ENCODE results near the gene KRT31.

Gene KRT31

DNA sequence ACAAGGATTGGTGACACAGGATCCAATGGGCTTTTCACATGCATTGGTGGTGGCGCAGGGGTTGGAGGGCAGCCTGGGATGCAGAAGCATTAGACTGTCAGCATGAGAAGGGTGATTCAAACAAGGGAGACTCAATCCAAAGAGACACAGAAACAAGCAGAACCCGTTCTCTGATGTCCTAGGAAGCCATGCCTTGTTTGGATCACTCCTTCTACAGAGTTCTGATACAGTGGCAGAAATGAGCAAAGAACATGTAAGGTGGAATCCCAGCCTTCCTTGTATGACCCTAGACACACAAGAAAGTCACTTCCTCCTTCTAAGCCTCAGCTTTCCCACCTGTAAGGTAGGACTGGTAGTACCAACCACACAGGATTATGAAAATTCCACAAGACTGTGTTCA is 33.5 kb downstream of the KRT31 start:
- Histone ChIP-seq H3K4me1 (ENCODE audit: low read length) (no peaks in the 10 kb centered on the region), H4K20me1 (ENCODE audit: insufficient read depth, low read length) (no peaks in the 10 kb centered on the region), H3K4me2 (ENCODE audit: low read length) (no peak overlapping the region), H3K9ac (ENCODE audit: low read length) (no peak overlapping the region), H3K36me3 (replicated peaks; ENCODE audit: low read depth, low read length) (no peaks in the 10 kb centered on the region), H2AFZ (ENCODE audit: low read depth, low read length) (no peak overlapping the region), H3K9me3 (ENCODE audit: insufficient read depth, low read length) (no peaks in the 10 kb centered on the region), H3K79me2 (ENCODE audit: low read length) (no peaks in the 10 kb centered on the region), H3K4me3 (ENCODE audit: low read length) (no peak overlapping the region), H3K27ac (ENCODE audit: low read length) (no peak overlapping the region), H3K27me3 (ENCODE audit: low read depth, low read length) (peaks cover 4% of the 10 kb centered on the region; the same call in 1 of the 2 replicates)
- TF ChIP-seq, protein P1, sequence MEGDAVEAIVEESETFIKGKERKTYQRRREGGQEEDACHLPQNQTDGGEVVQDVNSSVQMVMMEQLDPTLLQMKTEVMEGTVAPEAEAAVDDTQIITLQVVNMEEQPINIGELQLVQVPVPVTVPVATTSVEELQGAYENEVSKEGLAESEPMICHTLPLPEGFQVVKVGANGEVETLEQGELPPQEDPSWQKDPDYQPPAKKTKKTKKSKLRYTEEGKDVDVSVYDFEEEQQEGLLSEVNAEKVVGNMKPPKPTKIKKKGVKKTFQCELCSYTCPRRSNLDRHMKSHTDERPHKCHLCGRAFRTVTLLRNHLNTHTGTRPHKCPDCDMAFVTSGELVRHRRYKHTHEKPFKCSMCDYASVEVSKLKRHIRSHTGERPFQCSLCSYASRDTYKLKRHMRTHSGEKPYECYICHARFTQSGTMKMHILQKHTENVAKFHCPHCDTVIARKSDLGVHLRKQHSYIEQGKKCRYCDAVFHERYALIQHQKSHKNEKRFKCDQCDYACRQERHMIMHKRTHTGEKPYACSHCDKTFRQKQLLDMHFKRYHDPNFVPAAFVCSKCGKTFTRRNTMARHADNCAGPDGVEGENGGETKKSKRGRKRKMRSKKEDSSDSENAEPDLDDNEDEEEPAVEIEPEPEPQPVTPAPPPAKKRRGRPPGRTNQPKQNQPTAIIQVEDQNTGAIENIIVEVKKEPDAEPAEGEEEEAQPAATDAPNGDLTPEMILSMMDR (IDR thresholded peaks at IDR 0.05; ENCODE audit: low read depth, low read length), result no peak
- TF ChIP-seq EZH2phosphoT487 (IDR thresholded peaks at IDR 0.05; ENCODE audit: low read depth), result no peak

DNA sequence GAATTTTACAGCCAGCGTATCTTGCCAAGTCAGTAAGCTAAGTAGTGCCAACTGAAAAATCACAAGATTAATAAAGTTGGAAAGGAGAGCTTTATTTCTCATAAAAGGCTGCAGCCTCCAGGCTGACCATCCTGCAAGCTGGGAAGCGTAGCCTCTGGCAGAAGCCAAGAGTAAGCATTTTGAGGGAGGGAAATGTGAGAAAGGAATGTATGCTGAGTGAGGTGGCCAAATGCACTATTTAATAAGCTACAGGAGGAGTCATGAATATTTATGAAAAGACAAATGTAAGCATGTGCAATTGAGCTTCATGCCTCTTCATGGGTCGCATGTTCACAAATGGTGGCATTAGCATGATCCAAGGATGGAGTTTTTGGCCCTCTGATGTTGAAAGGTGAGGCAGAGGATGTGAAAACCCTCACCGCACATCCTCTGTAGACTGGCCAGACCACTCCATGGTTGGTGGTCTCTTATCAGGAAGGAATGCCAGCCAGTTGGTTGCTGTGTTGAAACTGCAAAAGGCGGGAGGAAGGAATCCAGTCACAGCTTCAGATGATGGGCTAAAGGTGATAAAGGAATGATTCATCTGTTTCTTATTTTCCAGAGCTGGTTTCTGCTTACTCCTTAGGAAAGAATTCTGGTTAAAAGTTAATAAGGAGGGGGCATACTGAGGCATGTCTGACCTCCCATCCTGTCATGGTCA is 37.0 kb downstream of the KRT31 start:
- H2AFZ ChIP-seq (ENCODE audit: low read depth, low read length), result no peak overlapping the region
- H3K27ac ChIP-seq (ENCODE audit: low read length), result no peak overlapping the region

GRCh38 chr17:41354536-41354935 is 42.9 kb downstream of the KRT31 start:
- TF ChIP-seq, protein P1 (IDR thresholded peaks at IDR 0.05; ENCODE audit: low read depth, low read length), result no peak
- TF ChIP-seq EZH2phosphoT487 (IDR thresholded peaks at IDR 0.05; ENCODE audit: low read depth), result no peak
- no peak overlapping the region for H3K9ac ChIP-seq (ENCODE audit: low read length)
- no peak overlapping the region for H2AFZ ChIP-seq (ENCODE audit: low read depth, low read length)
- H3K4me3 ChIP-seq (ENCODE audit: low read length), result no peak overlapping the region
- no peaks in the 10 kb centered on the region for H3K36me3 ChIP-seq (replicated peaks; ENCODE audit: low read depth, low read length)
- no peak overlapping the region for H3K4me2 ChIP-seq (ENCODE audit: low read length)
- no peaks in the 10 kb centered on the region for H3K9me3 ChIP-seq (ENCODE audit: insufficient read depth, low read length)
- no peaks in the 10 kb centered on the region for H4K20me1 ChIP-seq (ENCODE audit: insufficient read depth, low read length)
- peaks cover 11% of the 10 kb centered on the region; the same call in 1 of the 2 replicates for H3K27me3 ChIP-seq (ENCODE audit: low read depth, low read length)
- H3K4me1 ChIP-seq (ENCODE audit: low read length), result no peaks in the 10 kb centered on the region
- no peaks in the 10 kb centered on the region for H3K79me2 ChIP-seq (ENCODE audit: low read length)
- no peak overlapping the region for H3K27ac ChIP-seq (ENCODE audit: low read length)

More for the DNA sequence above, 37.0 kb downstream of the KRT31 start:
- Histone ChIP-seq H3K36me3 (replicated peaks; ENCODE audit: low read depth, low read length) (no peaks in the 10 kb centered on the region), H3K4me1 (ENCODE audit: low read length) (no peaks in the 10 kb centered on the region), H3K79me2 (ENCODE audit: low read length) (no peaks in the 10 kb centered on the region), H3K9me3 (ENCODE audit: insufficient read depth, low read length) (no peaks in the 10 kb centered on the region), H3K27me3 (ENCODE audit: low read depth, low read length) (peaks cover 9% of the 10 kb centered on the region; the same call in 1 of the 2 replicates), H3K4me2 (ENCODE audit: low read length) (no peak overlapping the region), H3K4me3 (ENCODE audit: low read length) (no peak overlapping the region), H4K20me1 (ENCODE audit: insufficient read depth, low read length) (no peaks in the 10 kb centered on the region), H3K9ac (ENCODE audit: low read length) (no peak overlapping the region)
- TF ChIP-seq EZH2phosphoT487 (IDR thresholded peaks at IDR 0.05; ENCODE audit: low read depth), result no peak
- TF ChIP-seq, protein P1 (IDR thresholded peaks at IDR 0.05; ENCODE audit: low read depth, low read length), result no peak

GRCh38 chr17:41352597-41353366 is 44.6 kb downstream of the KRT31 start:
- Histone ChIP-seq H3K4me1 (ENCODE audit: low read length) (no peaks in the 10 kb centered on the region), H3K4me2 (ENCODE audit: low read length) (no peak overlapping the region), H3K36me3 (replicated peaks; ENCODE audit: low read depth, low read length) (no peaks in the 10 kb centered on the region), H4K20me1 (ENCODE audit: insufficient read depth, low read length) (no peaks in the 10 kb centered on the region), H3K9me3 (ENCODE audit: insufficient read depth, low read length) (no peaks in the 10 kb centered on the region), H3K9ac (ENCODE audit: low read length) (no peak overlapping the region), H3K27me3 (ENCODE audit: low read depth, low read length) (peaks cover 11% of the 10 kb centered on the region; the same call in 1 of the 2 replicates), H3K27ac (ENCODE audit: low read length) (no peak overlapping the region), H2AFZ (ENCODE audit: low read depth, low read length) (no peak overlapping the region), H3K79me2 (ENCODE audit: low read length) (no peaks in the 10 kb centered on the region), H3K4me3 (ENCODE audit: low read length) (no peak overlapping the region)
- no peak for TF ChIP-seq EZH2phosphoT487 (IDR thresholded peaks at IDR 0.05; ENCODE audit: low read depth)
- TF ChIP-seq, protein P1 (IDR thresholded peaks at IDR 0.05; ENCODE audit: low read depth, low read length), result no peak
